SK-N-SH (cell line): ENCODE data around the gene UGT1A4. TPM values are rescaled to one million over a fixed set of nuclear protein-coding genes. Genes with fewer than 3 reads are reported as not detected.

Experiments used
- CTCF ChIA-PET: fragments of 300-600, 350-600 bp; formaldehyde crosslinking; extraction: SDS; loops from one replicate; lab custom pipeline; 2021; lab: Yijun Ruan, JAX
- POLR2A ChIA-PET: fragments of 350-600 bp; sonication (Branson Sonifier 250); formaldehyde crosslinking; extraction: SDS; loops from one replicate; lab custom pipeline; 2020; ENCODE audit warnings: antibody characterized with exemption, inconsistent platforms; lab: Yijun Ruan, JAX
- DNase-seq: peaks from one replicate; pipeline ENCODE4 v3.0.0; 2012
- H2AFZ ChIP-seq: fragments of 200-600 bp; sonication (generic); 2 replicates; pipeline ENCODE4 v1.8.1; 2016; ENCODE audit warnings: antibody characterized with exemption, mild to moderate bottlenecking, low read depth
- H3F3A ChIP-seq: fragments of 200-600 bp; sonication (generic); replicated peaks from 2 replicates; pipeline ENCODE3; 2016; ENCODE audit warnings: antibody characterized with exemption, mild to moderate bottlenecking; ENCODE audit not compliant: insufficient read depth
- H3K27ac ChIP-seq, 2 experiments: fragments of 200-500 bp in 1 of 2; fragments of 200-600 bp in 1 of 2; sonication (Bioruptor generic) in 1 of 2; sonication (generic), shearing (Covaris generic) in 1 of 2; 2 replicates each; pipeline versions ENCODE4 v1.5.1 to v1.6.1; 2014 to 2016; ENCODE audit warnings: low read depth in 2 of 2, inconsistent platforms in 1 of 2, low read length in 1 of 2, mild to moderate bottlenecking in 1 of 2, mixed read lengths in 1 of 2
- H3K27me3 ChIP-seq: fragments of 200-600 bp; sonication (generic), shearing (Covaris generic); 2 replicates; pipeline ENCODE4 v1.6.1; 2016; ENCODE audit warnings: mixed run types; ENCODE audit not compliant: insufficient read depth
- H3K36me3 ChIP-seq, 2 experiments: fragments of 200-500 bp in 1 of 2; fragments of 200-600 bp in 1 of 2; sonication (Bioruptor generic) in 1 of 2; sonication (generic) in 1 of 2; replicated peaks in 1 of 2; 2 replicates each; pipeline versions ENCODE3 to v1.5.1; 2014 to 2016; ENCODE audit warnings: low read length in 1 of 2, mild to moderate bottlenecking in 1 of 2; ENCODE audit not compliant: insufficient read depth in 2 of 2, control insufficient read depth in 1 of 2
- H3K4me1 ChIP-seq, 2 experiments: fragments of 200-500 bp in 1 of 2; fragments of 200-600 bp in 1 of 2; sonication (Bioruptor generic) in 1 of 2; sonication (generic), shearing (Covaris generic) in 1 of 2; 2 replicates each; pipeline versions ENCODE4 v1.5.1 to v1.6.1; 2014 to 2016; ENCODE audit warnings: low read depth in 1 of 2, low read length in 1 of 2, mixed run types in 1 of 2; ENCODE audit not compliant: insufficient read depth in 2 of 2, control insufficient read depth in 1 of 2
- H3K4me2 ChIP-seq: fragments of 200-600 bp; sonication (generic), shearing (Covaris generic); 2 replicates; pipeline ENCODE4 v1.6.1; 2017; ENCODE audit warnings: mixed run types
- H3K4me3 ChIP-seq, 2 experiments: fragments of 200-500 bp in 1 of 2; fragments of 200-600 bp in 1 of 2; sonication (Bioruptor generic) in 1 of 2; sonication (generic), shearing (Covaris generic) in 1 of 2; 2 replicates each; pipeline versions ENCODE4 v1.5.1 to v1.8.1; 2014 to 2016; ENCODE audit warnings: low read depth in 2 of 2, inconsistent platforms in 1 of 2, low read length in 1 of 2, mild to moderate bottlenecking in 1 of 2, mixed read lengths in 1 of 2, moderate library complexity in 1 of 2
- H3K79me2 ChIP-seq: fragments of 200-600 bp; sonication (generic); 2 replicates; pipeline ENCODE4 v1.8.1; 2017; ENCODE audit warnings: mild to moderate bottlenecking; ENCODE audit not compliant: insufficient read depth
- H3K9ac ChIP-seq: fragments of 200-600 bp; sonication (generic); 2 replicates; pipeline ENCODE4 v1.6.1; 2017; ENCODE audit warnings: mixed run types
- H3K9me2 ChIP-seq: fragments of 200-600 bp; sonication (generic); 2 replicates; pipeline ENCODE4 v1.6.1; 2017; ENCODE audit warnings: mixed run types
- H3K9me3 ChIP-seq: fragments of 200-600 bp; sonication (generic); 2 replicates; pipeline ENCODE4 v1.6.1; 2017; ENCODE audit warnings: mixed run types, mild to moderate bottlenecking, moderate library complexity
- H4K20me1 ChIP-seq: fragments of 200-600 bp; sonication (generic); 2 replicates; pipeline ENCODE4 v1.6.1; 2017; ENCODE audit warnings: mild to moderate bottlenecking, mixed run types; ENCODE audit not compliant: insufficient read depth
- CHD2 ChIP-seq: fragments of 150-350 bp; IDR thresholded peaks from 2 replicates; pipeline ENCODE4 v1.6.1; 2018; ENCODE audit warnings: low read length; ENCODE audit not compliant: partially characterized antibody
- EP300 ChIP-seq, 2 experiments: IDR thresholded peaks; 2 replicates each; pipeline versions ENCODE4 v1.4.0 to v1.6.1; 2012; ENCODE audit warnings: borderline replicate concordance in 1 of 2, low read depth in 1 of 2, low read length in 1 of 2
- EZH2phosphoT487 ChIP-seq: fragments of 200-600 bp; sonication (generic); IDR thresholded peaks from 2 replicates; pipeline ENCODE4 v1.6.1; 2017; ENCODE audit warnings: low read depth, mixed run types, mild to moderate bottlenecking, antibody characterized with exemption, moderate library complexity, borderline replicate concordance
- FOSL2 ChIP-seq: IDR thresholded peaks from 2 replicates; pipeline ENCODE4 v1.4.0; 2012; ENCODE audit warnings: low read depth, mild to moderate bottlenecking, moderate library complexity, borderline replicate concordance
- FOXJ3 ChIP-seq: sonication (generic); formaldehyde crosslinking; IDR thresholded peaks from 2 replicates; pipeline ENCODE4 v1.5.1; 2020; ENCODE audit warnings: mild to moderate bottlenecking, missing genetic modification reagents
- FOXM1 ChIP-seq: IDR thresholded peaks from 2 replicates; pipeline ENCODE4 v1.4.0; 2012; ENCODE audit warnings: low read depth, mild to moderate bottlenecking
- GATA2 ChIP-seq: sonication (generic); formaldehyde crosslinking; IDR thresholded peaks from 2 replicates; pipeline ENCODE4 v1.5.0; 2020; ENCODE audit warnings: mild to moderate bottlenecking, missing genetic modification reagents
- JUND ChIP-seq: IDR thresholded peaks from 2 replicates; pipeline ENCODE4 v1.4.0; 2012
- MXI1 ChIP-seq: IDR thresholded peaks from 2 replicates; pipeline ENCODE4 v1.6.1; 2012; ENCODE audit warnings: mild to moderate bottlenecking, low read depth, low read length, improper control_type of control experiment
- NFIC ChIP-seq: IDR thresholded peaks from 2 replicates; pipeline ENCODE4 v1.4.0; 2012; ENCODE audit warnings: borderline replicate concordance
- PBX3 ChIP-seq: IDR thresholded peaks from 2 replicates; pipeline ENCODE4; 2012
- RAD21 ChIP-seq: IDR thresholded peaks from 2 replicates; pipeline ENCODE4 v1.6.1; 2012; ENCODE audit warnings: mild to moderate bottlenecking, low read length
- RFX5 ChIP-seq: IDR thresholded peaks from 2 replicates; pipeline ENCODE4 v1.6.1; 2012; ENCODE audit warnings: mild to moderate bottlenecking, improper control_type of control experiment, low read length
- RXRA ChIP-seq: IDR thresholded peaks from 2 replicates; pipeline ENCODE4 v1.4.0; 2012; ENCODE audit warnings: low read depth, mild to moderate bottlenecking, borderline replicate concordance
- SIN3A ChIP-seq: IDR thresholded peaks from 2 replicates; pipeline ENCODE4 v1.6.1; 2012; ENCODE audit warnings: low read depth, mild to moderate bottlenecking, low read length, moderate library complexity, borderline replicate concordance
- TCF12 ChIP-seq: IDR thresholded peaks from 2 replicates; pipeline ENCODE4 v1.4.0; 2012
- TEAD4 ChIP-seq: IDR thresholded peaks from 2 replicates; pipeline ENCODE4 v1.4.0; 2012; ENCODE audit warnings: mild to moderate bottlenecking, borderline replicate concordance; ENCODE audit not compliant: insufficient read depth
- WGBS: methylation state at CpG from one replicate; pipeline ENCODE4 v1.1.6; 2017; ENCODE audit warnings: low lambda C conversion rate; 5-methylcytosine and 5-hydroxymethylcytosine counted together
- polyA plus RNA-seq, 3 experiments: library from polyadenylated mRNA; depleted of rRNA; stranded (reverse); fragments of >200 nt; gene quantifications; 2 replicates each; pipeline ENCODE4 v1.2.3, GENCODE V29; 2012
- TF ChIP-seq, protein P1 (sequence below): fragments of 150-350 bp; IDR thresholded peaks from 2 replicates; pipeline ENCODE4 v1.6.1; 2017; ENCODE audit warnings: antibody characterized with exemption, low read length, low read depth, borderline replicate concordance
- TF ChIP-seq, protein P2 (sequence below): IDR thresholded peaks from 2 replicates; pipeline ENCODE4 v1.6.1; 2012; ENCODE audit warnings: mild to moderate bottlenecking, low read depth, low read length, moderate library complexity
- TF ChIP-seq, protein P3 (sequence below): IDR thresholded peaks from 2 replicates; pipeline ENCODE4 v1.4.0; 2012; ENCODE audit warnings: low read depth
- TF ChIP-seq, protein P4 (sequence below): fragments of 150-350 bp; IDR thresholded peaks from 2 replicates; pipeline ENCODE4 v1.6.1; 2016; ENCODE audit warnings: mild to moderate bottlenecking, low read depth, low read length

UGT1A4 gene
- polyA plus RNA-seq, 1 of the 3 experiments (the other 2 are of a cell fraction): not detected

DNA sequence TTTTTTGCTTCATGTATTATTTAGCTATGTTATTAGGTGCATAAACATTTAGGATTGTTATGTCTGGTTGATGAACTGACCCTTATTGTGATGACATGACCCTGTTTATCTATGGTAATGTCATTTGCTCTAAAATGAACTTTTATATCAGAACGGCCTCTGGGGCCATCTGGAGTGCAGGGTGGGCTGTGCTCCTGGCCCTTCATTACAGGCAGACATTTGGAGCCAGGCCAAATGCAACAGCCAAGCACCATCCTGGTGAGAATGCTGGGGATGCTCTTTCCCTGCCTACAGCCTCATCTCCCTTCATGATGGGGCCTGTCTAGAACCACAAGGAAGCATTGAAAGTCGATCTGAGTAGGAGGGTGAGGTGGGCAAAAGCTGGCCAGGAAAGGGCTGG is 97.8 kb downstream of the UGT1A4 start:
- CTCF ChIA-PET: no interaction called here
- H3K4me2 ChIP-seq: no peak overlapping the region
- peaks cover 0 to 3% of the 10 kb centered on the region in 2 experiments; a peak in 1 of 4 replicates for H3K4me1 ChIP-seq
- no peaks in the 10 kb centered on the region for H3F3A ChIP-seq
- H3K36me3 ChIP-seq: no peaks in the 10 kb centered on the region
- H4K20me1 ChIP-seq: no peaks in the 10 kb centered on the region
- H3K4me3 ChIP-seq: no peak overlapping the region
- no peaks in the 10 kb centered on the region for H3K9me3 ChIP-seq
- no peaks in the 10 kb centered on the region for H3K27me3 ChIP-seq
- no peak overlapping the region for H2AFZ ChIP-seq
- H3K9me2 ChIP-seq: no peaks in the 10 kb centered on the region
- no peak overlapping the region for H3K9ac ChIP-seq
- WGBS: 7% methylated on average over 2 of the region's 2 CpGs
- TF ChIP-seq TEAD4: no peak
- TF ChIP-seq GATA2 (CRISPR knock-in tag): 0 out of 2 replicates have a peak, but pooled peaks have one; percentile 12
- no peak for TF ChIP-seq EZH2phosphoT487
- TF ChIP-seq, protein P1, sequence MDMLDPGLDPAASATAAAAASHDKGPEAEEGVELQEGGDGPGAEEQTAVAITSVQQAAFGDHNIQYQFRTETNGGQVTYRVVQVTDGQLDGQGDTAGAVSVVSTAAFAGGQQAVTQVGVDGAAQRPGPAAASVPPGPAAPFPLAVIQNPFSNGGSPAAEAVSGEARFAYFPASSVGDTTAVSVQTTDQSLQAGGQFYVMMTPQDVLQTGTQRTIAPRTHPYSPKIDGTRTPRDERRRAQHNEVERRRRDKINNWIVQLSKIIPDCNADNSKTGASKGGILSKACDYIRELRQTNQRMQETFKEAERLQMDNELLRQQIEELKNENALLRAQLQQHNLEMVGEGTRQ: no peak
- TF ChIP-seq TCF12: peak; percentile 8; the same call in 1 of the 2 replicates
- no peak for TF ChIP-seq RAD21
- no peak for TF ChIP-seq CHD2
- TF ChIP-seq FOSL2: no peak
- TF ChIP-seq FOXJ3 (CRISPR knock-in tag): peak; percentile 47; the same call in 1 of the 2 replicates
- peak in 1 of 2 experiments; percentile 45; a peak in 1 of 4 replicates for TF ChIP-seq EP300 (IDR thresholded peaks at IDR 0.05; ENCODE audit: borderline replicate concordance in 1 of 2, low read depth in 1 of 2, low read length in 1 of 2)
- no peak for TF ChIP-seq FOXM1
- no peak for TF ChIP-seq NFIC
- no peak for TF ChIP-seq MXI1
- POLR2A ChIA-PET: no interaction called here
- peak; percentile 85 for DNase-seq
- no peaks in the 10 kb centered on the region for H3K79me2 ChIP-seq
- peak overlapping the region in 1 of 2 experiments; percentile 36; a peak in 1 of 4 replicates for H3K27ac ChIP-seq

- ChIA-PET POLR2A (no interaction called here), CTCF (no interaction called here)
- no peaks in the 10 kb centered on the region for H3K9me3 ChIP-seq
- H2AFZ ChIP-seq: no peak overlapping the region
- no peaks in the 10 kb centered on the region for H3K27me3 ChIP-seq
- peaks cover 0 to 3% of the 10 kb centered on the region in 2 experiments; a peak in 1 of 4 replicates for H3K4me1 ChIP-seq
- H3K4me2 ChIP-seq: no peak overlapping the region
- H4K20me1 ChIP-seq: no peaks in the 10 kb centered on the region
- no peaks in the 10 kb centered on the region for H3K36me3 ChIP-seq
- no peak overlapping the region for H3K4me3 ChIP-seq
- no peaks in the 10 kb centered on the region for H3K79me2 ChIP-seq
- H3K9ac ChIP-seq: no peak overlapping the region
- 88% methylated on average over 4 of the region's 4 CpGs for WGBS
- DNase-seq: peak; percentile 49
- H3F3A ChIP-seq: no peaks in the 10 kb centered on the region
- H3K27ac ChIP-seq: peak overlapping the region in 1 of 2 experiments; percentile 36; a peak in 1 of 4 replicates
- no peaks in the 10 kb centered on the region for H3K9me2 ChIP-seq
- TF ChIP-seq PBX3: no peak
- TF ChIP-seq FOSL2: no peak
- no peak for TF ChIP-seq JUND
- TF ChIP-seq EZH2phosphoT487: no peak
- no peak for TF ChIP-seq CHD2
- no peak for TF ChIP-seq FOXJ3 (CRISPR knock-in tag)
- TF ChIP-seq, protein P2, sequence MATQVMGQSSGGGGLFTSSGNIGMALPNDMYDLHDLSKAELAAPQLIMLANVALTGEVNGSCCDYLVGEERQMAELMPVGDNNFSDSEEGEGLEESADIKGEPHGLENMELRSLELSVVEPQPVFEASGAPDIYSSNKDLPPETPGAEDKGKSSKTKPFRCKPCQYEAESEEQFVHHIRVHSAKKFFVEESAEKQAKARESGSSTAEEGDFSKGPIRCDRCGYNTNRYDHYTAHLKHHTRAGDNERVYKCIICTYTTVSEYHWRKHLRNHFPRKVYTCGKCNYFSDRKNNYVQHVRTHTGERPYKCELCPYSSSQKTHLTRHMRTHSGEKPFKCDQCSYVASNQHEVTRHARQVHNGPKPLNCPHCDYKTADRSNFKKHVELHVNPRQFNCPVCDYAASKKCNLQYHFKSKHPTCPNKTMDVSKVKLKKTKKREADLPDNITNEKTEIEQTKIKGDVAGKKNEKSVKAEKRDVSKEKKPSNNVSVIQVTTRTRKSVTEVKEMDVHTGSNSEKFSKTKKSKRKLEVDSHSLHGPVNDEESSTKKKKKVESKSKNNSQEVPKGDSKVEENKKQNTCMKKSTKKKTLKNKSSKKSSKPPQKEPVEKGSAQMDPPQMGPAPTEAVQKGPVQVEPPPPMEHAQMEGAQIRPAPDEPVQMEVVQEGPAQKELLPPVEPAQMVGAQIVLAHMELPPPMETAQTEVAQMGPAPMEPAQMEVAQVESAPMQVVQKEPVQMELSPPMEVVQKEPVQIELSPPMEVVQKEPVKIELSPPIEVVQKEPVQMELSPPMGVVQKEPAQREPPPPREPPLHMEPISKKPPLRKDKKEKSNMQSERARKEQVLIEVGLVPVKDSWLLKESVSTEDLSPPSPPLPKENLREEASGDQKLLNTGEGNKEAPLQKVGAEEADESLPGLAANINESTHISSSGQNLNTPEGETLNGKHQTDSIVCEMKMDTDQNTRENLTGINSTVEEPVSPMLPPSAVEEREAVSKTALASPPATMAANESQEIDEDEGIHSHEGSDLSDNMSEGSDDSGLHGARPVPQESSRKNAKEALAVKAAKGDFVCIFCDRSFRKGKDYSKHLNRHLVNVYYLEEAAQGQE: no peak
- no peak for TF ChIP-seq EP300 (IDR thresholded peaks at IDR 0.05; ENCODE audit: borderline replicate concordance in 1 of 2, low read depth in 1 of 2, low read length in 1 of 2)
- TF ChIP-seq, protein P3, sequence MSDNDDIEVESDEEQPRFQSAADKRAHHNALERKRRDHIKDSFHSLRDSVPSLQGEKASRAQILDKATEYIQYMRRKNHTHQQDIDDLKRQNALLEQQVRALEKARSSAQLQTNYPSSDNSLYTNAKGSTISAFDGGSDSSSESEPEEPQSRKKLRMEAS: no peak
- TF ChIP-seq RXRA: no peak
- TF ChIP-seq FOXM1: no peak
- TF ChIP-seq, protein P4, sequence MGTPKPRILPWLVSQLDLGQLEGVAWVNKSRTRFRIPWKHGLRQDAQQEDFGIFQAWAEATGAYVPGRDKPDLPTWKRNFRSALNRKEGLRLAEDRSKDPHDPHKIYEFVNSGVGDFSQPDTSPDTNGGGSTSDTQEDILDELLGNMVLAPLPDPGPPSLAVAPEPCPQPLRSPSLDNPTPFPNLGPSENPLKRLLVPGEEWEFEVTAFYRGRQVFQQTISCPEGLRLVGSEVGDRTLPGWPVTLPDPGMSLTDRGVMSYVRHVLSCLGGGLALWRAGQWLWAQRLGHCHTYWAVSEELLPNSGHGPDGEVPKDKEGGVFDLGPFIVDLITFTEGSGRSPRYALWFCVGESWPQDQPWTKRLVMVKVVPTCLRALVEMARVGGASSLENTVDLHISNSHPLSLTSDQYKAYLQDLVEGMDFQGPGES: no peak
- TF ChIP-seq SIN3A: no peak
- no peak for TF ChIP-seq RFX5
Measured at GRCh38 chr2:233816771-233817170, 98.2 kb downstream of the UGT1A4 start.
